Measurements from ENCODE around the gene KRT13. TPM values are rescaled to one million over a fixed set of nuclear protein-coding genes. Genes with fewer than 3 reads are reported as not detected.

Gene KRT13
- total RNA-seq, 2 experiments from 2014 or later: not detected

- CTCF ChIA-PET: no interaction called here
- H3K27me3 Mint-ChIP-seq: no peaks in the 10 kb centered on the region
Measured at GRCh38 chr17:41513168-41513547, 7.7 kb upstream of the KRT13 start.

DNA sequence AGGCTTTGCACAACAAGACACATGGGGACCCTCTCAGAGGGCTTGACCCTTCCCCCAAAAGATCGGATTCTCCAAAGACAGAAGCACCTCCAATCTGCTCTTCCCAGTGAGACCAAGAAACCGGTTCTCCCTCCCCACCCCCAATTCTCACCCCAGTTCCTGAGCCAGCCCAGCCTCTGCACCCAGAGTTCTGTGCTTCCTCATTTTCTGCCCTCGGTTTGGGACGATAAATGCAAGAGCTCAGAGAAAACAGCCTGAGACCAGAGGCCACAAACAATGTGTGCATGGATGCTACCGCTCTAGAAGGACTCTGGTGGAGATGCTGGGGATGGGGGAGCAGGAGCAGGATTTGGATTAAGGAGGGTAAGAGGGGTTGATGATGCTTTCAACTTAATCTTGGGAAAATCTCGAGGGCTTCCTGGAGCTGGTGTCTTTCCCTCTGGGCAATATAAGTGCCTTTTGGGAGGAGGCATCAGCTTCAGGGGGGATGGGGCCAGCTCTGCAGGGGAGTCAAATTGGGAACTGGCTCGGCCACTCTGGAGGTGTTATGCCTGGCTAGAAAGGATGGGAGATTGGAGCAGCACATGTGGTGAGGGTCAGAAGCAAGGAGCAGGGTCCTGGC lies 7.2 kb upstream of the KRT13 start:
- CTCF ChIA-PET: no interaction called here
- no peak overlapping the region for H3K4me3 Mint-ChIP-seq
- DNase-seq: no peak

More at GRCh38 chr17:41513168-41513547, 7.7 kb upstream of the KRT13 start:
- Mint-ChIP-seq H3K4me1 (ENCODE audit: low read depth) (no peaks in the 10 kb centered on the region), H3K36me3 (no peaks in the 10 kb centered on the region), H3K9me3 (no peaks in the 10 kb centered on the region), H3K27ac (no peak overlapping the region), H3K4me3 (no peak overlapping the region)
- POLR2A ChIA-PET: no interaction called here
- DNase-seq: no peak
- intact Hi-C loops (cut with micrococcal nuclease): no loop called here

GRCh38 chr17:41511716-41512115 lies 6.3 kb upstream of the KRT13 start:
- Mint-ChIP-seq H3K9me3 (no peaks in the 10 kb centered on the region), H3K4me3 (no peak overlapping the region), H3K27me3 (no peaks in the 10 kb centered on the region), H3K36me3 (no peaks in the 10 kb centered on the region), H3K4me1 (ENCODE audit: low read depth) (no peaks in the 10 kb centered on the region), H3K27ac (no peak overlapping the region)
- no peak for DNase-seq
- ChIA-PET CTCF (no interaction called here), POLR2A (interaction anchor here (0.6 kb wide), 1 partner anchor 159 kb away, joined by 6 read pairs; no protein-coding TSS in a partner anchor)
- intact Hi-C loops (cut with micrococcal nuclease): no loop called here

More for the DNA sequence above, 7.2 kb upstream of the KRT13 start:
- Mint-ChIP-seq H3K4me1 (ENCODE audit: low read depth) (no peaks in the 10 kb centered on the region), H3K36me3 (no peaks in the 10 kb centered on the region), H3K27ac (no peak overlapping the region), H3K27me3 (no peaks in the 10 kb centered on the region), H3K9me3 (no peaks in the 10 kb centered on the region)
- POLR2A ChIA-PET: no interaction called here
- intact Hi-C loops (cut with micrococcal nuclease): no loop called here

DNA sequence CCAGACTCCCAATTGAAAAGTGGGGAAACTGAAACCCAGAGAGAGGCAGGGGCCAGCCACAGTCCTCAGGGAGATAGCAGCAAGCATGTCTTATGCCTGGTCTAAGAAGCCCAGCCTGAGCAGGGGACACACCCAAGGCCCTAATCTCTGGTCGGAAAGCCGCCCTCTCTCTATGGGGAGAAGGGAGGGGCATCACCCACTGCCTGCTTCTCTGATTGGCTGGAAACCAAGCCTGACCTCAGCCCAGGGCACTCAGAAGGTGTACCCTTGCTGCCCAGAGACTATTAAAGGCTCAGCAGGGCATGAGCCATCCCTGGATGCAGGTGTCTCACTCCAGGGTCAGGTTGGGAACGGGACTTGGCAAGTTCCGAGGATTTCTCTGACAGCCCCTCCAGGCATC lies 5.7 kb upstream of the KRT13 start:
- H3K36me3 Mint-ChIP-seq: no peaks in the 10 kb centered on the region
- no peak overlapping the region for H3K27ac Mint-ChIP-seq
- POLR2A ChIA-PET: no interaction called here
- intact Hi-C loops (cut with micrococcal nuclease): no loop called here
- no peaks in the 10 kb centered on the region for H3K27me3 Mint-ChIP-seq
- no peaks in the 10 kb centered on the region for H3K4me1 Mint-ChIP-seq (ENCODE audit: low read depth)
- DNase-seq: no peak
- H3K9me3 Mint-ChIP-seq: no peaks in the 10 kb centered on the region
- H3K4me3 Mint-ChIP-seq: no peak overlapping the region
- CTCF ChIA-PET: interaction anchor here (2.3 kb wide), 1 partner anchor 38 kb away, joined by 7 read pairs; no protein-coding TSS in a partner anchor

GRCh38 chr17:41510251-41511065 lies 5.0 kb upstream of the KRT13 start:
- H3K36me3 Mint-ChIP-seq: no peaks in the 10 kb centered on the region
- H3K27ac Mint-ChIP-seq: no peak overlapping the region
- intact Hi-C loops (cut with micrococcal nuclease): no loop called here
- no peak for DNase-seq
- ChIA-PET CTCF (interaction anchor here (2.3 kb wide), 1 partner anchor 38 kb away, joined by 7 read pairs; no protein-coding TSS in a partner anchor), POLR2A (no interaction called here)
- no peaks in the 10 kb centered on the region for H3K9me3 Mint-ChIP-seq
- no peak overlapping the region for H3K4me3 Mint-ChIP-seq
- no peaks in the 10 kb centered on the region for H3K4me1 Mint-ChIP-seq (ENCODE audit: low read depth)
- H3K27me3 Mint-ChIP-seq: no peaks in the 10 kb centered on the region

DNA sequence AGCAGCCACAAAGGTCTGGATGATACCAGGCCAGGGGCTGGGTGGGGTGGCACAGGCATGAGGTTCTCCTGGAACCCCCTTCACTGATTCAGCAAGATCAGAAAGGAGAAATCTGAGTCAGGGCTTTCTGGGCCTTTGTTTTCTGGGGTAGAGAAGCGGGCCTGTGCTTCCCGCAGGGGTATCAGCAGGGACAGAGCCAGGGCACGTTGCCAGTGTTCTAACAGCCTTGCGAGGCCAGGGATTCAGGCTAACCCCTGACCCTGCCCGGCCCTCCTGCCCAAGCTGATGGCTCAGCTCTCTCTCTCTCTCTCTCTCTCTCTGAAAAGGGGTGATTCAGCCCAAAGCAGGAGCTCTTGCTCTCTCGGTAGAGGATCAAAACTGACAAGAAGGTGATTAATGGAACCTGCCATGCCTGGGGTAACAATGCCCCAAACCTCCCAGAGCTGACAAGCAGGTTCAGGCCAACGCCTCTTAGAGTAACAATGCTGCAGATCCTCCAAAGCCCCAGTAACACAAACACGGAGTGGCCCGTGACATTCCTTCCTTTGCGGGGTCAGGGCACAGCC lies 2.0 kb upstream of the KRT13 start:
- Mint-ChIP-seq H3K27ac (no peak overlapping the region), H3K4me1 (ENCODE audit: low read depth) (no peaks in the 10 kb centered on the region), H3K9me3 (no peaks in the 10 kb centered on the region), H3K36me3 (no peaks in the 10 kb centered on the region), H3K27me3 (no peaks in the 10 kb centered on the region), H3K4me3 (no peak overlapping the region)
- CTCF ChIA-PET: no interaction called here
- intact Hi-C loops (cut with micrococcal nuclease): no loop called here
- POLR2A ChIA-PET: no interaction called here
- no peak for DNase-seq

DNA sequence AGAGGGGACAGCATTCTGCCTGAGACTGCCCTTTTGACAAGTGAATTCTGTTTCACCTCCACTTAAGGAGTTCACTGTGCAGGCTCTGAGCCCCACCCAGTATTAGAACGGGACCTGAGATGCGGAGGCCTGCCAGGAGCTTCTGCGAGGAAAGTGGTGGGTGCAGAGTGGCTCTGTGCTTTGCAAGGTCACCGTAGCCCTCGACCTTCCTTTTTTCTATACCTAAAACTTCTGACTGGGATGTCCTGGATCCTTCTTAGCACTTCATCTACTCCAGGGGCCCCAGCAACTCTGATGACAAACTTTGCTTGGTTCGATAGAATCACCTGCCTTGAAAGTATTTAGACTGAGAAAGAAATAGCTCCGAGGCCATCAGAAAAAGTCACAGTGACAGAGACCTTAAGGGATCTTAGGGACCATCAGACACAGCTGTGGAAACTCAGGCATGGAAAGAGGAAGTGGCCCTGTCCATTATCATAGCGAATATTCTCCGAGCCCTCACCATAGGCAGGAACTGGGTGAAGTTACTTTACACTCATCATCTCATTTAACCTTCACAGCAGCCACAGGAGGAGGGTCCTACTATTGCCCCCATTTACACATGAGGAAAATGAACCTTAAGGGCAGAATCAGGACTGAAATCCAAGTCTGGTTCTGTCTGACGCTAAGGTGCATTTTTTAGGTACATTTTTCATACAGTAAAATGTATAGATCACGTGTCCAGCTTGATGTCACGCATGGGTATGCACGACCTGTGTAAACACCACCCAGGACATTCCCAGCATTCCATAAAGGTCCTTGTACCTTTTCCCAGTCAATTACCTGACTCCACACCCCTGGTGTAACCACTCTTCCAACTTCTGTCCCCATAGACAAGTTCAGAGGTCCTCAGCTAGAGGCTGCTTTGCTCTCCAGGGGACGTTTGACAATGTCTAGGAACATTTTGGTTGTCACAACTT lies 676 bp upstream of the KRT13 start:
- POLR2A ChIA-PET: no interaction called here
- H3K36me3 Mint-ChIP-seq: no peaks in the 10 kb centered on the region

GRCh38 chr17:41504246-41504977 lies 1.0 kb downstream of the KRT13 start:
- DNase-seq: no peak
- ChIA-PET CTCF (interaction anchor here (1.1 to 1.8 kb wide), 2 partner anchors 45 to 158 kb away, joined by 3 to 4 read pairs; no protein-coding TSS in a partner anchor), POLR2A (no interaction called here)
- intact Hi-C loops (cut with micrococcal nuclease): no loop called here
- Mint-ChIP-seq H3K27me3 (no peaks in the 10 kb centered on the region), H3K36me3 (no peaks in the 10 kb centered on the region), H3K27ac (no peak overlapping the region), H3K4me1 (ENCODE audit: low read depth) (peaks cover 5% of the 10 kb centered on the region), H3K9me3 (no peaks in the 10 kb centered on the region), H3K4me3 (no peak overlapping the region)

More for the DNA sequence above, 676 bp upstream of the KRT13 start:
- H3K27me3 Mint-ChIP-seq: no peaks in the 10 kb centered on the region
- intact Hi-C loops (cut with micrococcal nuclease): no loop called here
- no peak overlapping the region for H3K4me3 Mint-ChIP-seq
- H3K9me3 Mint-ChIP-seq: no peaks in the 10 kb centered on the region
- CTCF ChIA-PET: interaction anchor here (1.6 kb wide), 1 partner anchor 43 kb away, joined by 5 read pairs; no protein-coding TSS in a partner anchor
- DNase-seq: no peak
- no peak overlapping the region for H3K27ac Mint-ChIP-seq
- H3K4me1 Mint-ChIP-seq (ENCODE audit: low read depth): no peaks in the 10 kb centered on the region

DNA sequence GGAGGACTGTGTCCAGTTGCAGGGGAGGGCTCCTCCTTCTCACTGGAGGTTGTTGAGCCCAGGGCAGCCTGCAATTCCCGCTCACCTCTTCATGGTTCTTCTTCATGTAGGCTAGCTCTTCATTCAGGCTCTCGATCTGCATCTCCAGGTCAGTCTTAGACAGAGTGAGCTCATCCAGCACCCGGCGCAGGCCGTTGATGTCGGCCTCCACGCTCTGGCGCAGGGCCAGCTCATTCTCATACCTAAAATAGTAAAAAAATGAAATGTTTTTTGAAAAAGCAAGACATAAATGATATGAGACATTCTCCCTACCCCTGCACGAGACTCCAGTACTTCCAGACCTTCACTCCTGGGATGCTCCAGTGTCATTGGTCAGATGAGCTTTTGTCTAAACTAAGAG lies 2.2 kb downstream of the KRT13 start:
- ChIA-PET POLR2A (no interaction called here), CTCF (interaction anchor here (1.1 to 1.8 kb wide), 2 partner anchors 46 to 160 kb away, joined by 3 to 4 read pairs; no protein-coding TSS in a partner anchor)

DNA sequence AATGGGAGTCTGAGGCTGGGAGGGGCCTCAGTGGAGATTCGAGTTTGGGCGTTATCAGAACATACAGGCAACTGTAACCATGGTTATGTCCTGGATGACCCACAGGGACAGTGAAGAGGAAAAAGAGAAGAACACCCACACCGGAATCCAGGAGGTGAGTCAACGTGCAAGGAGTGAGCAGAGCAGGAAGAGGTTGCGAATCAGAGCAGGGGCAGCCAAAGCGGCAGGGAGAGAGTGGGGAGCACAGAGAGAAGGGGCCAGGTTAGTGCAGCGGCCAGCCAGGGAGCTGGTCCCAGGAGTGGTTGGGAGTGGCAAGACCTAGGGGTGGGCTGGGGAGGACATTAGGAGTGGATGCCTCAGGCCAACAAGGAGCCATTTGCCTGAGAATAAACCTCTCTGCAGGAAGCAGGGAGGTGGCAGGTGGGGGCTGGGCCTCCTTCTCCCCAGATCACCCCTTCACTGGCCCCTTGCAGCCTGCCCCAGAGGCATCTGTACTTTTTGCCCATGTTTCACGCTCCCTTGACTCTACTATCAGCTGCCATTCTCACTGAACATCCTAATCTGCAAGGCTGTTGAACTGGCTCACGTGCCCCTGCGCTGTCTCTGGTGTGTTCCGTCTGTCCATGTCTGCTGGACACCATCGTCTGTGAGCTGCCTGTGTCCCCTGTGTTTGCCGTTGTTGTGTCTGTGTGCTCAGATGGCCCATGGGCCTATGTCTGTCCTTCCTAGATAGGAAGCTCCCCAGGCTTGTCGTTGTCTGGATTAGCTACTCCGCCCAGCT lies 5.1 kb downstream of the KRT13 start:
- ChIA-PET POLR2A (interaction anchor here (0.6 kb wide), 1 partner anchor 853 kb away, joined by 3 read pairs; the partner anchor contains the start of gene SMARCE1), CTCF (interaction anchor here (1.0 kb wide), 1 partner anchor 48 kb away, joined by 3 read pairs; no protein-coding TSS in a partner anchor)
- no peak overlapping the region for H3K27ac Mint-ChIP-seq

More for the DNA sequence above, 2.2 kb downstream of the KRT13 start:
- intact Hi-C loops (cut with micrococcal nuclease): no loop called here
- no peaks in the 10 kb centered on the region for H3K9me3 Mint-ChIP-seq
- no peak overlapping the region for H3K4me3 Mint-ChIP-seq
- no peaks in the 10 kb centered on the region for H3K27me3 Mint-ChIP-seq
- H3K4me1 Mint-ChIP-seq (ENCODE audit: low read depth): peaks cover 5% of the 10 kb centered on the region
- no peaks in the 10 kb centered on the region for H3K36me3 Mint-ChIP-seq
- no peak overlapping the region for H3K27ac Mint-ChIP-seq
- no peak for DNase-seq

More for the DNA sequence above, 5.1 kb downstream of the KRT13 start:
- H3K4me1 Mint-ChIP-seq (ENCODE audit: low read depth): peaks cover 12% of the 10 kb centered on the region
- intact Hi-C loops (cut with micrococcal nuclease): no loop called here
- H3K36me3 Mint-ChIP-seq: no peaks in the 10 kb centered on the region
- H3K9me3 Mint-ChIP-seq: no peaks in the 10 kb centered on the region
- H3K27me3 Mint-ChIP-seq: no peaks in the 10 kb centered on the region
- no peak overlapping the region for H3K4me3 Mint-ChIP-seq
- DNase-seq: peak; percentile 26

Measured in activated CD4-positive, alpha-beta memory T cell treated with anti-CD3 and anti-CD28 coated beads for 36 hours (primary cell).